ENCODE results near the gene SPPL2B.

GRCh38 chr19:2392366-2392765 lies 63.9 kb downstream of the SPPL2B start:
- TF ChIP-seq, protein P1, sequence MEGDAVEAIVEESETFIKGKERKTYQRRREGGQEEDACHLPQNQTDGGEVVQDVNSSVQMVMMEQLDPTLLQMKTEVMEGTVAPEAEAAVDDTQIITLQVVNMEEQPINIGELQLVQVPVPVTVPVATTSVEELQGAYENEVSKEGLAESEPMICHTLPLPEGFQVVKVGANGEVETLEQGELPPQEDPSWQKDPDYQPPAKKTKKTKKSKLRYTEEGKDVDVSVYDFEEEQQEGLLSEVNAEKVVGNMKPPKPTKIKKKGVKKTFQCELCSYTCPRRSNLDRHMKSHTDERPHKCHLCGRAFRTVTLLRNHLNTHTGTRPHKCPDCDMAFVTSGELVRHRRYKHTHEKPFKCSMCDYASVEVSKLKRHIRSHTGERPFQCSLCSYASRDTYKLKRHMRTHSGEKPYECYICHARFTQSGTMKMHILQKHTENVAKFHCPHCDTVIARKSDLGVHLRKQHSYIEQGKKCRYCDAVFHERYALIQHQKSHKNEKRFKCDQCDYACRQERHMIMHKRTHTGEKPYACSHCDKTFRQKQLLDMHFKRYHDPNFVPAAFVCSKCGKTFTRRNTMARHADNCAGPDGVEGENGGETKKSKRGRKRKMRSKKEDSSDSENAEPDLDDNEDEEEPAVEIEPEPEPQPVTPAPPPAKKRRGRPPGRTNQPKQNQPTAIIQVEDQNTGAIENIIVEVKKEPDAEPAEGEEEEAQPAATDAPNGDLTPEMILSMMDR (IDR thresholded peaks at IDR 0.05 in 4 of 5, conservative IDR thresholded peaks at IDR 0.05 in 1 of 5): no peak
- TF ChIP-seq POLR2A (IDR thresholded peaks at IDR 0.05): no peak
